Tibial nerve (tissue), 4 donors: ENCODE results near the gene ZC3H7B. TPM values are rescaled to one million over a fixed set of nuclear protein-coding genes. Genes with fewer than 3 reads are reported as not detected.

ENCODE experiments used
- DNase-seq, 2 donors: peaks; one replicate each; pipeline ENCODE4 v3.0.0-alpha.2; 2019; ENCODE audit warnings: low spot score in 2 of 2
- H3K27ac ChIP-seq, 4 donors: fragments of 200-600 bp; sonication (generic) in 3 of 4; one replicate each; pipeline ENCODE4 v1.5.1; 2017 to 2019; ENCODE audit warnings: mild to moderate bottlenecking in 1 of 4
- H3K27me3 ChIP-seq, 2 donors: fragments of 200-600 bp; sonication (generic) in 1 of 2; one replicate each; pipeline versions ENCODE4 v1.5.1 to v1.6.0; 2017 to 2019
- H3K36me3 ChIP-seq, 3 donors: fragments of 200-600 bp; sonication (generic); one replicate each; pipeline ENCODE4 v1.5.1; 2018 to 2019
- H3K4me1 ChIP-seq, 4 donors: fragments of 200-600 bp; sonication (generic) in 3 of 4; one replicate each; pipeline ENCODE4 v1.5.1; 2017 to 2019
- H3K4me3 ChIP-seq, 4 donors: fragments of 200-600 bp; sonication (generic) in 3 of 4; one replicate each; pipeline ENCODE4 v1.5.1; 2017 to 2019; ENCODE audit warnings: mild to moderate bottlenecking in 1 of 4, moderate library complexity in 1 of 4
- H3K9me3 ChIP-seq, 4 donors: fragments of 200-600 bp; sonication (generic) in 3 of 4; one replicate each; pipeline ENCODE4 v1.5.1; 2017 to 2019
- CTCF ChIP-seq, 5 experiments: fragments of 200-600 bp in 3 of 5; fragments of 450-650 bp in 2 of 5; sonication (generic) in 3 of 5; IDR thresholded peaks; one replicate each; pipeline ENCODE4 v1.5.1; 2016 to 2019; ENCODE audit warnings: antibody characterized with exemption in 5 of 5, mild to moderate bottlenecking in 3 of 5, moderate library complexity in 2 of 5
- EP300 ChIP-seq, 2 donors: sonication (generic); formaldehyde crosslinking; IDR thresholded peaks; one replicate each; pipeline ENCODE4 v1.6.1; 2017; ENCODE audit warnings: antibody characterized with exemption in 2 of 2, mild to moderate bottlenecking in 1 of 2
- POLR2A ChIP-seq, 2 donors: fragments of 450-650 bp; IDR thresholded peaks; one replicate each; pipeline ENCODE4 v1.6.1; 2017; ENCODE audit warnings: antibody characterized with exemption in 2 of 2, mild to moderate bottlenecking in 2 of 2, moderate library complexity in 2 of 2
- WGBS, 2 donors: methylation state at CpG; one replicate each; pipeline ENCODE4 v1.1.5; 2018; 5-methylcytosine and 5-hydroxymethylcytosine counted together
- total RNA-seq, 4 donors: library from RNA; depleted of rRNA; stranded (reverse); fragments of >200 nt; gene quantifications; one replicate each; pipeline ENCODE4 v1.1.0, GENCODE V29; 2016

Gene ZC3H7B
- total RNA-seq, 4 donors from 2014 or later = 45.0 to 74.9 (median 57.9) TPM

- Histone ChIP-seq H3K36me3 (peaks cover 0 to 100% (median 26%) of the 10 kb centered on the region in 3 donors), H3K27ac (peak overlapping the region in 1 of 4 donors; percentile 71), H3K9me3 (no peaks in the 10 kb centered on the region), H3K27me3 (no peaks in the 10 kb centered on the region), H3K4me1 (peaks cover 0 to 4% (median 0%) of the 10 kb centered on the region in 4 donors), H3K4me3 (no peak overlapping the region)
- no peak for DNase-seq
- TF ChIP-seq POLR2A (IDR thresholded peaks at IDR 0.05) = no peak
- no peak for TF ChIP-seq EP300 (IDR thresholded peaks at IDR 0.05)
- no peak for TF ChIP-seq CTCF (IDR thresholded peaks at IDR 0.05)
- 46 to 73% methylated on average over 4 of the region's 4 CpGs for WGBS, 2 donors
Observed at GRCh38 chr22:41274856-41275255, 26.5 kb upstream of the ZC3H7B start.

- Histone ChIP-seq H3K9me3 (no peaks in the 10 kb centered on the region), H3K4me3 (no peak overlapping the region), H3K27me3 (no peaks in the 10 kb centered on the region), H3K4me1 (peaks cover 0 to 9% (median 2%) of the 10 kb centered on the region in 4 donors), H3K36me3 (peaks cover 0 to 97% (median 4%) of the 10 kb centered on the region in 3 donors), H3K27ac (no peak overlapping the region)
- TF ChIP-seq EP300 (IDR thresholded peaks at IDR 0.05) (no peak), CTCF (IDR thresholded peaks at IDR 0.05) (no peak), POLR2A (IDR thresholded peaks at IDR 0.05) (no peak)
- DNase-seq = no peak
- 86 to 87% methylated on average over 3 of the region's 3 CpGs for WGBS, 2 donors
Observed at GRCh38 chr22:41280065-41280464, 21.3 kb upstream of the ZC3H7B start.

- Histone ChIP-seq H3K36me3 (peaks cover 0 to 89% (median 4%) of the 10 kb centered on the region in 3 donors), H3K27ac (no peak overlapping the region), H3K9me3 (no peaks in the 10 kb centered on the region), H3K4me3 (no peak overlapping the region), H3K27me3 (no peaks in the 10 kb centered on the region), H3K4me1 (peaks cover 0 to 15% (median 4%) of the 10 kb centered on the region in 4 donors)
- TF ChIP-seq CTCF (IDR thresholded peaks at IDR 0.05) = no peak
- no peak for TF ChIP-seq EP300 (IDR thresholded peaks at IDR 0.05)
- TF ChIP-seq POLR2A (IDR thresholded peaks at IDR 0.05) = no peak
- WGBS, 2 donors = 82 to 91% methylated on average over 2 of the region's 2 CpGs
- no peak for DNase-seq
Observed at GRCh38 chr22:41280854-41281253, 20.5 kb upstream of the ZC3H7B start.

GRCh38 chr22:41284465-41284864 is 16.9 kb upstream of the ZC3H7B start:
- peaks cover 0 to 53% (median 4%) of the 10 kb centered on the region in 3 donors for H3K36me3 ChIP-seq
- peak overlapping the region in 1 of 4 donors; percentile 93 for H3K27ac ChIP-seq

More at GRCh38 chr22:41284465-41284864, 16.9 kb upstream of the ZC3H7B start:
- DNase-seq = no peak
- H3K27me3 ChIP-seq = no peaks in the 10 kb centered on the region
- H3K9me3 ChIP-seq = no peaks in the 10 kb centered on the region
- WGBS, 2 donors = 85 to 89% methylated on average over 10 of the region's 10 CpGs
- no peak for TF ChIP-seq POLR2A (IDR thresholded peaks at IDR 0.05)
- no peak for TF ChIP-seq EP300 (IDR thresholded peaks at IDR 0.05)
- no peak for TF ChIP-seq CTCF (IDR thresholded peaks at IDR 0.05)
- peaks cover 0 to 22% (median 4%) of the 10 kb centered on the region in 4 donors for H3K4me1 ChIP-seq
- no peak overlapping the region for H3K4me3 ChIP-seq
